ENCODE measurements around the gene MYOM3. TPM values are rescaled to one million over a fixed set of nuclear protein-coding genes. Genes with fewer than 3 reads are reported as not detected.

The MYOM3 gene
- polyA plus RNA-seq, 10 donors = 221 to 445 (median 363) TPM

Other genes starting within 250 kb of the MYOM3 start
- gene FUCA1, start 243.8 kb downstream of the MYOM3 start, polyA plus RNA-seq (ENCODE audit: insufficient read length in 10 of 10) = 10 to 100 TPM; 11.2 to 20.8 (median 14.0) TPM
- gene CNR2, start 198.8 kb downstream of the MYOM3 start, polyA plus RNA-seq (ENCODE audit: insufficient read length in 10 of 10) = under 1 TPM in 9 of 10 donors, not detected in 1; 0.03 to 0.18 (median 0.06) TPM
- 100 to 1,000 TPM in 7 of 10 donors, 10 to 100 TPM in 3; 96.5 to 144 (median 104) TPM for gene PNRC2, start 152.3 kb downstream of the MYOM3 start, polyA plus RNA-seq (ENCODE audit: insufficient read length in 10 of 10)
- gene SRSF10, start 131.8 kb downstream of the MYOM3 start, polyA plus RNA-seq (ENCODE audit: insufficient read length in 10 of 10) = 100 to 1,000 TPM in 6 of 10 donors, 10 to 100 TPM in 4; 92.2 to 147 (median 121) TPM
- 1 to 10 TPM in 2 of 10 donors, under 1 TPM in 4, not detected in 4; 0.04 to 2.2 (median 0.11) TPM for gene IL22RA1, start 31.0 kb upstream of the MYOM3 start, polyA plus RNA-seq (ENCODE audit: insufficient read length in 10 of 10)
- 1 to 10 TPM in 2 of 10 donors, under 1 TPM in 8; 0.08 to 1.6 (median 0.14) TPM for gene IFNLR1, start 75.2 kb upstream of the MYOM3 start, polyA plus RNA-seq (ENCODE audit: insufficient read length in 10 of 10)
- 10 to 100 TPM in 1 of 10 donors, 1 to 10 TPM in 1, under 1 TPM in 6, not detected in 2; 0.08 to 10.4 (median 0.16) TPM for gene GRHL3, start 207.2 kb upstream of the MYOM3 start, polyA plus RNA-seq (ENCODE audit: insufficient read length in 10 of 10)